Eye (tissue), 1 donor: Measurements from ENCODE around the gene SERTAD3.

Experiments
- DNase-seq: peaks from one replicate; pipeline ENCODE4 v3.0.0-alpha.2; 2015

The SERTAD3 gene

GRCh38 chr19:40407714-40408597, 36.2 kb downstream of the SERTAD3 start:
- no peak for DNase-seq

- peak; percentile 91 for DNase-seq
Observed at GRCh38 chr19:40403262-40403984, 40.7 kb downstream of the SERTAD3 start.

- no peak for DNase-seq
Observed at GRCh38 chr19:40400559-40400958, 43.6 kb downstream of the SERTAD3 start.

GRCh38 chr19:40398417-40399131, 45.6 kb downstream of the SERTAD3 start:
- DNase-seq, result peak; percentile 74

- DNase-seq, result no peak
Observed at GRCh38 chr19:40397568-40397906, 46.6 kb downstream of the SERTAD3 start.

- no peak for DNase-seq
Observed at GRCh38 chr19:40396886-40397567, 47.1 kb downstream of the SERTAD3 start.

GRCh38 chr19:40395956-40396355, 48.2 kb downstream of the SERTAD3 start:
- DNase-seq, result no peak

GRCh38 chr19:40394816-40395210, 49.3 kb downstream of the SERTAD3 start:
- no peak for DNase-seq

GRCh38 chr19:40393894-40394815, 50.0 kb downstream of the SERTAD3 start:
- no peak for DNase-seq

- no peak for DNase-seq
Observed at GRCh38 chr19:40392894-40393517, 51.1 kb downstream of the SERTAD3 start.

- no peak for DNase-seq
Observed at GRCh38 chr19:40392123-40392522, 52.0 kb downstream of the SERTAD3 start.
